WTC11 (cell line): ENCODE measurements around the gene ZNF362. TPM values are rescaled to one million over a fixed set of nuclear protein-coding genes. Genes with fewer than 3 reads are reported as not detected.

ENCODE experiments used
- ATAC-seq: fragments of 200-7000 bp; cut with Tn5 transposase; 2 replicates; pipeline ENCODE4 v1.10.0; 2021; ENCODE audit warnings: mild to moderate bottlenecking, moderate library complexity
- CTCF ChIA-PET: fragments of 300-600 bp; sonication (Branson Sonifier 250); formaldehyde crosslinking; loops from one replicate; lab custom pipeline; 2021; ENCODE audit warnings: antibody characterized with exemption; lab: Charles Lee
- POLR2A ChIA-PET: fragments of 350-600 bp; sonication (Branson Sonifier 250); formaldehyde crosslinking; loops from one replicate; lab custom pipeline; 2021; ENCODE audit warnings: antibody characterized with exemption; lab: Charles Lee
- DNase-seq: peaks from one replicate; pipeline ENCODE4 v3.0.0; 2021; ENCODE audit warnings: low spot score
- H3K27ac Mint-ChIP-seq: 2 replicates; pipeline ENCODE4 v1.8.0; 2021; ENCODE audit warnings: mixed read lengths
- H3K27me3 Mint-ChIP-seq: 2 replicates; pipeline ENCODE4 v1.8.0; 2021; ENCODE audit warnings: low read depth, mild to moderate bottlenecking, moderate library complexity, mixed read lengths
- H3K36me3 Mint-ChIP-seq: 2 replicates; pipeline ENCODE4 v1.8.0; 2021; ENCODE audit warnings: mixed read lengths
- H3K4me1 Mint-ChIP-seq: 2 replicates; pipeline ENCODE4 v1.8.0; 2022; ENCODE audit warnings: mixed read lengths
- H3K4me3 Mint-ChIP-seq: 2 replicates; pipeline ENCODE4 v1.8.0; 2021; ENCODE audit warnings: mild to moderate bottlenecking, moderate library complexity, mixed read lengths
- H3K9me3 Mint-ChIP-seq: 2 replicates; pipeline ENCODE4 v1.8.0; 2021; ENCODE audit warnings: mixed read lengths
- AFF4 ChIP-seq: sonication (generic); formaldehyde crosslinking; IDR thresholded peaks from 2 replicates; pipeline ENCODE4 v1.8.1; 2023; ENCODE audit warnings: mild to moderate bottlenecking, missing genetic modification reagents, borderline replicate concordance
- EMX1 ChIP-seq: fragments of 250-450 bp; sonication (Bioruptor Pico); IDR thresholded peaks from 2 replicates; pipeline ENCODE4 v1.8.0; 2021; ENCODE audit warnings: mild to moderate bottlenecking
- GABPB1 ChIP-seq: sonication (generic); formaldehyde crosslinking; IDR thresholded peaks from 2 replicates; pipeline ENCODE4 v1.8.1; 2023; ENCODE audit warnings: mild to moderate bottlenecking, missing genetic modification reagents
- HMGXB4 ChIP-seq: sonication (generic); formaldehyde crosslinking; IDR thresholded peaks from 2 replicates; pipeline ENCODE4 v1.8.1; 2023; ENCODE audit warnings: mild to moderate bottlenecking, moderate library complexity, missing genetic modification reagents
- JAZF1 ChIP-seq: fragments of 250-450 bp; sonication (Bioruptor Pico); IDR thresholded peaks from 2 replicates; pipeline ENCODE4 v1.9.0; 2021; ENCODE audit warnings: moderate library complexity, mild to moderate bottlenecking, inconsistent platforms
- JUN ChIP-seq: sonication (generic); formaldehyde crosslinking; IDR thresholded peaks from 2 replicates; pipeline ENCODE4 v1.8.0; 2023; ENCODE audit warnings: mild to moderate bottlenecking, missing genetic modification reagents
- NFYB ChIP-seq: sonication (generic); formaldehyde crosslinking; conservative IDR thresholded peaks from 2 replicates; pipeline ENCODE4 v1.8.0; 2022; ENCODE audit warnings: low read depth, missing genetic modification reagents
- TP53 ChIP-seq: sonication (generic); formaldehyde crosslinking; IDR thresholded peaks from 2 replicates; pipeline ENCODE4 v1.8.1; 2023; ENCODE audit warnings: mild to moderate bottlenecking, missing genetic modification reagents
- ZNF281 ChIP-seq: sonication (generic); formaldehyde crosslinking; IDR thresholded peaks from 2 replicates; pipeline ENCODE4 v1.8.0; 2023; ENCODE audit warnings: mild to moderate bottlenecking, missing genetic modification reagents
- ZNF416 ChIP-seq: fragments of 250-450 bp; sonication (Bioruptor Pico); IDR thresholded peaks from 2 replicates; pipeline ENCODE4 v1.9.0; 2021; ENCODE audit warnings: mild to moderate bottlenecking, inconsistent platforms
- total RNA-seq: library from RNA; stranded (reverse); gene quantifications from 3 replicates; pipeline ENCODE4 v1.2.3, GENCODE V29; 2021
- TF ChIP-seq, protein P1 (sequence below): sonication (generic); formaldehyde crosslinking; IDR thresholded peaks from 2 replicates; pipeline ENCODE4 v1.8.0; 2022; ENCODE audit warnings: mild to moderate bottlenecking, missing genetic modification reagents
- TF ChIP-seq, protein P2 (sequence below): sonication (generic); formaldehyde crosslinking; IDR thresholded peaks from 2 replicates; pipeline ENCODE4 v1.8.0; 2022; ENCODE audit warnings: missing genetic modification reagents
- TF ChIP-seq, protein P3 (sequence below): sonication (generic); formaldehyde crosslinking; IDR thresholded peaks from 2 replicates; pipeline ENCODE4 v1.8.0; 2023; ENCODE audit warnings: missing genetic modification reagents
- TF ChIP-seq, protein P4 (sequence below): fragments of 250-450 bp; sonication (Bioruptor Pico); IDR thresholded peaks from 2 replicates; pipeline ENCODE4 v1.9.0; 2021; ENCODE audit warnings: moderate library complexity, mild to moderate bottlenecking, inconsistent platforms, borderline replicate concordance
- TF ChIP-seq, protein P5 (sequence below): fragments of 250-450 bp; sonication (Bioruptor Pico); IDR thresholded peaks from 2 replicates; pipeline ENCODE4 v1.9.0; 2021; ENCODE audit warnings: mild to moderate bottlenecking, borderline replicate concordance

ZNF362 gene
- total RNA-seq, 1 experiment from 2014 or later = 24.2 TPM

GRCh38 chr1:33250724-33251123, 5.6 kb upstream of the ZNF362 start:
- Mint-ChIP-seq H3K36me3 (no peaks in the 10 kb centered on the region), H3K4me1 (peaks cover 28% of the 10 kb centered on the region), H3K27me3 (peaks cover 70% of the 10 kb centered on the region), H3K9me3 (peaks cover 3% of the 10 kb centered on the region; the same call in 1 of the 2 replicates), H3K27ac (no peak overlapping the region), H3K4me3 (no peak overlapping the region)
- no peak for TF ChIP-seq HMGXB4
- TF ChIP-seq, protein P1, sequence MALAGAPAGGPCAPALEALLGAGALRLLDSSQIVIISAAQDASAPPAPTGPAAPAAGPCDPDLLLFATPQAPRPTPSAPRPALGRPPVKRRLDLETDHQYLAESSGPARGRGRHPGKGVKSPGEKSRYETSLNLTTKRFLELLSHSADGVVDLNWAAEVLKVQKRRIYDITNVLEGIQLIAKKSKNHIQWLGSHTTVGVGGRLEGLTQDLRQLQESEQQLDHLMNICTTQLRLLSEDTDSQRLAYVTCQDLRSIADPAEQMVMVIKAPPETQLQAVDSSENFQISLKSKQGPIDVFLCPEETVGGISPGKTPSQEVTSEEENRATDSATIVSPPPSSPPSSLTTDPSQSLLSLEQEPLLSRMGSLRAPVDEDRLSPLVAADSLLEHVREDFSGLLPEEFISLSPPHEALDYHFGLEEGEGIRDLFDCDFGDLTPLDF = no peak
- CTCF ChIA-PET = no interaction called here
- POLR2A ChIA-PET = interaction anchor here (0.6 kb wide), 1 partner anchor 206 kb away, joined by 3 read pairs; no protein-coding TSS in a partner anchor
- DNase-seq = no peak
- no peak for ATAC-seq

DNA sequence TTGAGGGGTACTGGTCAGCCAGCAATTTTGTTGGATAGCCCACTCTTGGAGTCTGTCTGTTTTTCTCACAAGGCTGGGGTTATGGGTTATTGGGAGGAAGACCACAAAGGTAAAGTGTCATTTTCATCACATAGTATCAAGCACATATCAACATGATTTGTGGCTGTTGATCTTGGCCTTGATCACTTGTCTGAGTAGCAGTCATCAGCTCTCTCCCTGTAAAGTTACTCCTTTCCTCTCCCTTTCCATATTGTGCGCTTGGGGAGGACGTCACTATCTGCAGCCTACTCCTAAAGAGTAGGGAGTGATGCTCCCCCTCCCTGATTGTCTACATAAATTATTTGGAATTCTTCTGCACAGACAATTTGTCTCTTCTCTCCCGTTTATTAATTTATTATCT, 1.8 kb upstream of the ZNF362 start:
- no peak overlapping the region for H3K27ac Mint-ChIP-seq
- DNase-seq (no peak), ATAC-seq (no peak)
- peaks cover 52% of the 10 kb centered on the region for H3K27me3 Mint-ChIP-seq
- H3K4me1 Mint-ChIP-seq = peaks cover 24% of the 10 kb centered on the region
- ChIA-PET POLR2A (no interaction called here), CTCF (interaction anchor here (1.4 kb wide), 1 partner anchor 127 kb away, joined by 6 read pairs; no protein-coding TSS in a partner anchor)
- H3K36me3 Mint-ChIP-seq = no peaks in the 10 kb centered on the region
- H3K4me3 Mint-ChIP-seq = no peak overlapping the region
- peaks cover 3% of the 10 kb centered on the region; the same call in 1 of the 2 replicates for H3K9me3 Mint-ChIP-seq
- TF ChIP-seq NFYB (CRISPR knock-in tag) (no peak), GABPB1 (CRISPR knock-in tag) (no peak), JUN (no peak), JAZF1 (CRISPR knock-in tag) (no peak), ZNF281 (CRISPR knock-in tag) (no peak), EMX1 (CRISPR knock-in tag) (no peak), ZNF416 (CRISPR knock-in tag) (no peak), TP53 (no peak), AFF4 (CRISPR knock-in tag) (no peak)
- TF ChIP-seq, protein P2, sequence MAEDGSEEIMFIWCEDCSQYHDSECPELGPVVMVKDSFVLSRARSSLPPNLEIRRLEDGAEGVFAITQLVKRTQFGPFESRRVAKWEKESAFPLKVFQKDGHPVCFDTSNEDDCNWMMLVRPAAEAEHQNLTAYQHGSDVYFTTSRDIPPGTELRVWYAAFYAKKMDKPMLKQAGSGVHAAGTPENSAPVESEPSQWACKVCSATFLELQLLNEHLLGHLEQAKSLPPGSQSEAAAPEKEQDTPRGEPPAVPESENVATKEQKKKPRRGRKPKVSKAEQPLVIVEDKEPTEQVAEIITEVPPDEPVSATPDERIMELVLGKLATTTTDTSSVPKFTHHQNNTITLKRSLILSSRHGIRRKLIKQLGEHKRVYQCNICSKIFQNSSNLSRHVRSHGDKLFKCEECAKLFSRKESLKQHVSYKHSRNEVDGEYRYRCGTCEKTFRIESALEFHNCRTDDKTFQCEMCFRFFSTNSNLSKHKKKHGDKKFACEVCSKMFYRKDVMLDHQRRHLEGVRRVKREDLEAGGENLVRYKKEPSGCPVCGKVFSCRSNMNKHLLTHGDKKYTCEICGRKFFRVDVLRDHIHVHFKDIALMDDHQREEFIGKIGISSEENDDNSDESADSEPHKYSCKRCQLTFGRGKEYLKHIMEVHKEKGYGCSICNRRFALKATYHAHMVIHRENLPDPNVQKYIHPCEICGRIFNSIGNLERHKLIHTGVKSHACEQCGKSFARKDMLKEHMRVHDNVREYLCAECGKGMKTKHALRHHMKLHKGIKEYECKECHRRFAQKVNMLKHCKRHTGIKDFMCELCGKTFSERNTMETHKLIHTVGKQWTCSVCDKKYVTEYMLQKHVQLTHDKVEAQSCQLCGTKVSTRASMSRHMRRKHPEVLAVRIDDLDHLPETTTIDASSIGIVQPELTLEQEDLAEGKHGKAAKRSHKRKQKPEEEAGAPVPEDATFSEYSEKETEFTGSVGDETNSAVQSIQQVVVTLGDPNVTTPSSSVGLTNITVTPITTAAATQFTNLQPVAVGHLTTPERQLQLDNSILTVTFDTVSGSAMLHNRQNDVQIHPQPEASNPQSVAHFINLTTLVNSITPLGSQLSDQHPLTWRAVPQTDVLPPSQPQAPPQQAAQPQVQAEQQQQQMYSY (CRISPR knock-in tag) = no peak
- TF ChIP-seq, protein P3, sequence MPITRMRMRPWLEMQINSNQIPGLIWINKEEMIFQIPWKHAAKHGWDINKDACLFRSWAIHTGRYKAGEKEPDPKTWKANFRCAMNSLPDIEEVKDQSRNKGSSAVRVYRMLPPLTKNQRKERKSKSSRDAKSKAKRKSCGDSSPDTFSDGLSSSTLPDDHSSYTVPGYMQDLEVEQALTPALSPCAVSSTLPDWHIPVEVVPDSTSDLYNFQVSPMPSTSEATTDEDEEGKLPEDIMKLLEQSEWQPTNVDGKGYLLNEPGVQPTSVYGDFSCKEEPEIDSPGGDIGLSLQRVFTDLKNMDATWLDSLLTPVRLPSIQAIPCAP (CRISPR knock-in tag) = no peak
- TF ChIP-seq, protein P4, sequence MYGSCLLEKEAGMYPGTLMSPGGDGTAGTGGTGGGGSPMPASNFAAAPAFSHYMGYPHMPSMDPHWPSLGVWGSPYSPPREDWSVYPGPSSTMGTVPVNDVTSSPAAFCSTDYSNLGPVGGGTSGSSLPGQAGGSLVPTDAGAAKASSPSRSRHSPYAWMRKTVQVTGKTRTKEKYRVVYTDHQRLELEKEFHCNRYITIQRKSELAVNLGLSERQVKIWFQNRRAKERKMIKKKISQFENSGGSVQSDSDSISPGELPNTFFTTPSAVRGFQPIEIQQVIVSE = no peak
- TF ChIP-seq, protein P5, sequence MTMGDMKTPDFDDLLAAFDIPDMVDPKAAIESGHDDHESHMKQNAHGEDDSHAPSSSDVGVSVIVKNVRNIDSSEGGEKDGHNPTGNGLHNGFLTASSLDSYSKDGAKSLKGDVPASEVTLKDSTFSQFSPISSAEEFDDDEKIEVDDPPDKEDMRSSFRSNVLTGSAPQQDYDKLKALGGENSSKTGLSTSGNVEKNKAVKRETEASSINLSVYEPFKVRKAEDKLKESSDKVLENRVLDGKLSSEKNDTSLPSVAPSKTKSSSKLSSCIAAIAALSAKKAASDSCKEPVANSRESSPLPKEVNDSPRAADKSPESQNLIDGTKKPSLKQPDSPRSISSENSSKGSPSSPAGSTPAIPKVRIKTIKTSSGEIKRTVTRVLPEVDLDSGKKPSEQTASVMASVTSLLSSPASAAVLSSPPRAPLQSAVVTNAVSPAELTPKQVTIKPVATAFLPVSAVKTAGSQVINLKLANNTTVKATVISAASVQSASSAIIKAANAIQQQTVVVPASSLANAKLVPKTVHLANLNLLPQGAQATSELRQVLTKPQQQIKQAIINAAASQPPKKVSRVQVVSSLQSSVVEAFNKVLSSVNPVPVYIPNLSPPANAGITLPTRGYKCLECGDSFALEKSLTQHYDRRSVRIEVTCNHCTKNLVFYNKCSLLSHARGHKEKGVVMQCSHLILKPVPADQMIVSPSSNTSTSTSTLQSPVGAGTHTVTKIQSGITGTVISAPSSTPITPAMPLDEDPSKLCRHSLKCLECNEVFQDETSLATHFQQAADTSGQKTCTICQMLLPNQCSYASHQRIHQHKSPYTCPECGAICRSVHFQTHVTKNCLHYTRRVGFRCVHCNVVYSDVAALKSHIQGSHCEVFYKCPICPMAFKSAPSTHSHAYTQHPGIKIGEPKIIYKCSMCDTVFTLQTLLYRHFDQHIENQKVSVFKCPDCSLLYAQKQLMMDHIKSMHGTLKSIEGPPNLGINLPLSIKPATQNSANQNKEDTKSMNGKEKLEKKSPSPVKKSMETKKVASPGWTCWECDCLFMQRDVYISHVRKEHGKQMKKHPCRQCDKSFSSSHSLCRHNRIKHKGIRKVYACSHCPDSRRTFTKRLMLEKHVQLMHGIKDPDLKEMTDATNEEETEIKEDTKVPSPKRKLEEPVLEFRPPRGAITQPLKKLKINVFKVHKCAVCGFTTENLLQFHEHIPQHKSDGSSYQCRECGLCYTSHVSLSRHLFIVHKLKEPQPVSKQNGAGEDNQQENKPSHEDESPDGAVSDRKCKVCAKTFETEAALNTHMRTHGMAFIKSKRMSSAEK (CRISPR knock-in tag) = no peak
